Trophoblast cell (in vitro differentiated cells and primary cell): Measurements from ENCODE around the gene PCNX3.

ENCODE experiments used
- DNase-seq, 2 donors: peaks; one replicate each; pipeline ENCODE4 v3.0.0-alpha.2; 2016
- H2AFZ ChIP-seq: 2 replicates; pipeline ENCODE4 v1.6.1; 2013; ENCODE audit warnings: low read length, moderate library complexity, mild to moderate bottlenecking; ENCODE audit not compliant: insufficient read depth, poor library complexity
- H2AK5ac ChIP-seq: 2 replicates; pipeline ENCODE4 v1.6.1; 2013; ENCODE audit warnings: mild to moderate bottlenecking, low read length
- H2BK120ac ChIP-seq: 2 replicates; pipeline ENCODE4 v1.6.1; 2013; ENCODE audit warnings: low read length, mild to moderate bottlenecking, moderate library complexity; ENCODE audit not compliant: insufficient read depth, poor library complexity
- H2BK12ac ChIP-seq: 2 replicates; pipeline ENCODE4 v1.6.1; 2013; ENCODE audit warnings: mild to moderate bottlenecking, low read length, moderate library complexity
- H2BK5ac ChIP-seq: 2 replicates; pipeline ENCODE4 v1.6.1; 2013; ENCODE audit warnings: low read length, low read depth, moderate library complexity, mild to moderate bottlenecking; ENCODE audit not compliant: poor library complexity
- H3K14ac ChIP-seq: 2 replicates; pipeline ENCODE4 v1.6.1; 2013; ENCODE audit warnings: mild to moderate bottlenecking, low read length
- H3K18ac ChIP-seq: 2 replicates; pipeline ENCODE4 v1.6.1; 2013; ENCODE audit warnings: mild to moderate bottlenecking, low read length
- H3K23ac ChIP-seq: 2 replicates; pipeline ENCODE4 v1.6.1; 2013; ENCODE audit warnings: low read length
- H3K27ac ChIP-seq: 2 replicates; pipeline ENCODE4 v1.5.1; 2013; ENCODE audit warnings: low read depth, mild to moderate bottlenecking, inconsistent platforms, low read length, moderate library complexity
- H3K27me3 ChIP-seq: 2 replicates; pipeline ENCODE4 v1.6.1; 2013; ENCODE audit warnings: inconsistent platforms, mild to moderate bottlenecking, low read length, moderate library complexity; ENCODE audit not compliant: insufficient read depth
- H3K36me3 ChIP-seq, 2 experiments: 1 replicate in 1 of 2; 2 replicates in 1 of 2; pipeline ENCODE4 v1.6.1; 2013; ENCODE audit warnings: low read length in 2 of 2, mild to moderate bottlenecking in 2 of 2, moderate library complexity in 1 of 2; ENCODE audit not compliant: insufficient read depth in 2 of 2, control insufficient read depth in 1 of 2
- H3K4ac ChIP-seq: 2 replicates; pipeline ENCODE4 v1.6.1; 2013; ENCODE audit warnings: low read depth, mild to moderate bottlenecking, low read length, moderate library complexity
- H3K4me1 ChIP-seq, 2 experiments: 1 replicate in 1 of 2; 2 replicates in 1 of 2; pipeline ENCODE4 v1.6.1; 2013; ENCODE audit warnings: low read length in 2 of 2, mild to moderate bottlenecking in 2 of 2, moderate library complexity in 1 of 2; ENCODE audit not compliant: insufficient read depth in 2 of 2, control insufficient read depth in 1 of 2
- H3K4me2 ChIP-seq: 2 replicates; pipeline ENCODE4 v1.6.1; 2013; ENCODE audit warnings: inconsistent platforms, mild to moderate bottlenecking, low read length, moderate library complexity
- H3K4me3 ChIP-seq: 2 replicates; pipeline ENCODE4 v1.5.1; 2013; ENCODE audit warnings: mild to moderate bottlenecking, low read depth, low read length, inconsistent platforms
- H3K79me1 ChIP-seq: one replicate; pipeline ENCODE4 v1.6.1; 2013; ENCODE audit warnings: low read length
- H3K79me2 ChIP-seq: 2 replicates; pipeline ENCODE4 v1.6.1; 2013; ENCODE audit warnings: low read length, mild to moderate bottlenecking; ENCODE audit not compliant: control insufficient read depth, insufficient read depth, poor library complexity
- H3K9ac ChIP-seq: 2 replicates; pipeline ENCODE4 v1.6.1; 2013; ENCODE audit warnings: mild to moderate bottlenecking, low read length
- H3K9me3 ChIP-seq: 2 replicates; pipeline ENCODE4 v1.6.1; 2013; ENCODE audit warnings: low read depth, mild to moderate bottlenecking, control low read depth, inconsistent platforms, low read length; ENCODE audit not compliant: insufficient read depth
- H4K12ac ChIP-seq: 2 replicates; pipeline ENCODE4 v1.6.1; 2013; ENCODE audit warnings: low read depth, mild to moderate bottlenecking, low read length, moderate library complexity
- H4K8ac ChIP-seq: 2 replicates; pipeline ENCODE4 v1.6.1; 2013; ENCODE audit warnings: low read depth, mild to moderate bottlenecking, low read length, moderate library complexity
- H4K91ac ChIP-seq: one replicate; pipeline ENCODE4 v1.6.1; 2013; ENCODE audit warnings: low read depth, mild to moderate bottlenecking, low read length, moderate library complexity
- WGBS: extraction: QIAGEN DNeasy Blood & Tissue Kit; methylation state at CpG from one replicate; pipeline ENCODE4 v1.1.7; 2013; ENCODE audit warnings: missing lambda C conversion rate; ENCODE audit not compliant: insufficient read length, insufficient coverage; ENCODE audit errors: extremely low coverage; 5-methylcytosine and 5-hydroxymethylcytosine counted together

The PCNX3 gene

DNA sequence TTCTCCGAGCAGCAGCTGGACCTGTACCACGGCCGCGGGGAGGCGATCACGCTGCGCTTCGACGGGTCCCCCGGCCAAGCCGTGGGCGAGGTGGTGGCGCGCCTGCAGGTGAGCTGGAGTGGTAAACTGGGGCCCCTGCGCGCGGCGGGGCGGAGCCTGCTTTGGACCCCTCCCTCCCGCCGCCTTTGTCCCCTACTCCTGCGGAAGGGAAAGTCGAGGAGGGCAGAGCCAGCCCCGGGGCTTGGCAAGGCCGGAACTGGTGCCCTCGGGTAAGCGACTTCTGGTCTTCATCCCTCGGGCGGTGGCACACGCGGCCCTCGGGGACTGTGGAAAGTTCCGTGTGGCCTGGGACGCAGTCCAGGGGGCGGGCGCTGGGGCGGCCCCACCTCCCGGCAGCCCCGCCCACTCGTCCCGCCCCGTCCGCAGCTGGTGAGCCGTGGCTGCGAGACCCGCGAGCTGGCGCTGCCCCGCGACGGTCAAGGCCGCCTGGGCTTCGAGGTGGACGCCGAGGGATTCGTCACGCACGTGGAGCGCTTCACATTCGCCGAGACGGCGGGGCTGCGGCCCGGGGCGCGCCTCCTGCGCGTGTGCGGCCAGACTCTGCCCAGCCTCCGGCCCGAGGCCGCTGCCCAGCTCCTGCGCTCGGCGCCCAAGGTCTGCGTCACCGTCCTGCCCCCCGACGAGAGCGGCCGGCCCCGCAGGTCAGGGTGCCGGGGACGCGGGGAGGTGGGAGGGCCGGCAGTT lies 31.6 kb downstream of the PCNX3 start:
- Histone ChIP-seq H3K14ac (peak overlapping the region; percentile 21), H2AK5ac (no peak overlapping the region), H3K9ac (no peak overlapping the region), H3K36me3 (peaks cover 28 to 29% of the 10 kb centered on the region in 2 experiments), H3K4me3 (peak overlapping the region; percentile 60), H2BK12ac (no peak overlapping the region), H3K4me1 (peaks cover 14 to 29% of the 10 kb centered on the region in 2 experiments), H3K4me2 (peak overlapping the region; percentile 60), H3K79me2 (peaks cover under 1% of the 10 kb centered on the region), H2BK120ac (peak overlapping the region; percentile 43), H3K18ac (peak overlapping the region; percentile 48), H3K79me1 (peaks cover 3% of the 10 kb centered on the region), H3K4ac (no peak overlapping the region), H2AFZ (peak overlapping the region; percentile 47), H4K12ac (peak overlapping the region; percentile 50), H3K27ac (no peak overlapping the region), H2BK5ac (no peak overlapping the region), H3K23ac (no peak overlapping the region), H3K27me3 (no peaks in the 10 kb centered on the region), H4K8ac (peak overlapping the region; percentile 75), H4K91ac (peak overlapping the region; percentile 37), H3K9me3 (peaks cover 8% of the 10 kb centered on the region)
- DNase-seq = peak; percentile 53 to 71
- WGBS = no CpG with 5 or more reads among the region's 87 CpGs

DNA sequence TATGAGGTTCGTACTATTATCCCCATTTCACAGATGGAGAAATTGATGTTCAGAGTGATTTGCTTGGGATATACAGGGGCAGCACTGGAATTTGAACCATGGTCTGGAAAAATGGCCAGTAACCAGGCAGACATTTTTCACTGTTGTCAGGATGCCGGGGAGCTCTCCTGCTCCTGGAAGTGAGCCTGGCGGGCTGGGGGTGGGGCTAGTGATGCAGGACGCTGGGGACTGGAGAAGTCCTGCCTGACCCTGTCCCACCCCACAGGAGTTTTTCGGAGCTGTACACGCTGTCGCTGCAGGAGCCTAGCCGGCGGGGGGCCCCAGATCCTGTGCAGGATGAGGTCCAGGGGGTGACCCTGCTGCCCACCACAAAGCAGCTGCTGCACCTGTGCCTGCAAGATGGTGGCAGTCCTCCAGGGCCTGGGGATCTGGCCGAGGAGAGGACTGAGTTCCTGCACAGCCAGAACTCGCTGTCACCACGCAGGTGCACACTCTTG lies 33.5 kb downstream of the PCNX3 start:
- H3K4me3 ChIP-seq = no peak overlapping the region
- peaks cover 4% of the 10 kb centered on the region for H3K79me2 ChIP-seq
- H4K91ac ChIP-seq = no peak overlapping the region
- WGBS = no CpG with 5 or more reads among the region's 12 CpGs
- H3K27ac ChIP-seq = no peak overlapping the region
- DNase-seq = no peak
- no peaks in the 10 kb centered on the region for H3K27me3 ChIP-seq
- peaks cover 14% of the 10 kb centered on the region for H3K79me1 ChIP-seq
- H4K12ac ChIP-seq = no peak overlapping the region
- no peak overlapping the region for H3K18ac ChIP-seq
- no peak overlapping the region for H3K4ac ChIP-seq
- H3K14ac ChIP-seq = no peak overlapping the region
- no peak overlapping the region for H2BK12ac ChIP-seq
- no peak overlapping the region for H3K9ac ChIP-seq
- H2BK5ac ChIP-seq = no peak overlapping the region
- H2AFZ ChIP-seq = no peak overlapping the region
- H3K36me3 ChIP-seq = peaks cover 33 to 34% of the 10 kb centered on the region in 2 experiments
- peaks cover 23 to 38% of the 10 kb centered on the region in 2 experiments for H3K4me1 ChIP-seq
- H4K8ac ChIP-seq = no peak overlapping the region
- no peak overlapping the region for H2AK5ac ChIP-seq
- H3K9me3 ChIP-seq = peaks cover 8% of the 10 kb centered on the region
- no peak overlapping the region for H3K4me2 ChIP-seq
- no peak overlapping the region for H3K23ac ChIP-seq
- no peak overlapping the region for H2BK120ac ChIP-seq

DNA sequence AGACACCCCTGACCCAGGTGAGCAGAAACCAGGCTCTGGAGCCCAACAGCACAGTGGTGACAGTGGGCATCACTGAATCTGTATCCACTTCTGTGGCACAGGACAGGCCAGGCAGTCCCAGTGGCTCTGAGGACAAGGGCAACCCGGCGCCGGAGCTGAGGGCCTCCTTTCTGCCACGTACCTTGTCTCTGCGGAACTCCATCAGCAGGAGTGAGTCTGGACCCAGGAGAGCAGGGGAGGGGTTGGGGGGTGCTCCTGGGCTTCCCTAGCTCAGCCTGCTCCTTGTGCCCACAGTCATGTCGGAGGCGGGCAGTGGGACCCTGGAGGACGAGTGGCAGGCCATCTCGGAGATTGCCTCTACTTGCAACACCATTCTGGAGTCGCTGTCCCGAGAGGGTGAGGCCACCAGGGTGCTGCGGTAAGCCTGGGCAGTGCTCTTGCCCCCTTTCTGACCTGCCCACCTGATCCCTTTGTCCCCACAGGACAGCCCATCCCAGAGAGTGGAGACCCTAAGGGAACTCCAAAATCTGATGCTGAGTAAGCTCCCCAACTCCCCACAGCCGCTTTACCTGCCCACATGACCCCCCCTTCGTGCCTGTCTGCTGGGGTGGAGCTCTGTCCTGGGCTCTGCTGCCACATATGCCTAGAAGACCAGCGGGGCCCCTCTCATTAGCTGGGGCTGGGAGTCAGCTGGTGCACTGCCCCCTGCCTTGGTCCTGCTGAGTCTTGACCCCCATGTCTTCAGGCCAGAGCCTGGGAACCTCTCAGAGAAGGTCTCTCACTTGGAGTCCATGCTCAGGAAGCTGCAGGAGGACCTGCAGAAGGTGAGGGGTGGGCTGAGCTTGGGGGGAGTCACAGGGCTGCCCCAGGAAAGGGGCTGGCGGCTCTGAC lies 34.3 kb downstream of the PCNX3 start:
- Histone ChIP-seq H2BK12ac (no peak overlapping the region), H3K27me3 (no peaks in the 10 kb centered on the region), H3K27ac (no peak overlapping the region), H3K4me1 (peaks cover 23 to 38% of the 10 kb centered on the region in 2 experiments), H3K4ac (no peak overlapping the region), H3K9ac (no peak overlapping the region), H4K12ac (no peak overlapping the region), H4K8ac (no peak overlapping the region), H4K91ac (no peak overlapping the region), H3K79me2 (peaks cover 4% of the 10 kb centered on the region), H3K4me2 (no peak overlapping the region), H2AK5ac (no peak overlapping the region), H2BK5ac (no peak overlapping the region), H3K4me3 (no peak overlapping the region), H2AFZ (no peak overlapping the region), H3K18ac (no peak overlapping the region), H3K79me1 (peaks cover 14% of the 10 kb centered on the region), H3K36me3 (peaks cover 40 to 41% of the 10 kb centered on the region in 2 experiments), H3K23ac (no peak overlapping the region), H3K9me3 (peaks cover 8% of the 10 kb centered on the region), H2BK120ac (no peak overlapping the region), H3K14ac (no peak overlapping the region)
- no CpG with 5 or more reads among the region's 16 CpGs for WGBS
- no peak for DNase-seq

DNA sequence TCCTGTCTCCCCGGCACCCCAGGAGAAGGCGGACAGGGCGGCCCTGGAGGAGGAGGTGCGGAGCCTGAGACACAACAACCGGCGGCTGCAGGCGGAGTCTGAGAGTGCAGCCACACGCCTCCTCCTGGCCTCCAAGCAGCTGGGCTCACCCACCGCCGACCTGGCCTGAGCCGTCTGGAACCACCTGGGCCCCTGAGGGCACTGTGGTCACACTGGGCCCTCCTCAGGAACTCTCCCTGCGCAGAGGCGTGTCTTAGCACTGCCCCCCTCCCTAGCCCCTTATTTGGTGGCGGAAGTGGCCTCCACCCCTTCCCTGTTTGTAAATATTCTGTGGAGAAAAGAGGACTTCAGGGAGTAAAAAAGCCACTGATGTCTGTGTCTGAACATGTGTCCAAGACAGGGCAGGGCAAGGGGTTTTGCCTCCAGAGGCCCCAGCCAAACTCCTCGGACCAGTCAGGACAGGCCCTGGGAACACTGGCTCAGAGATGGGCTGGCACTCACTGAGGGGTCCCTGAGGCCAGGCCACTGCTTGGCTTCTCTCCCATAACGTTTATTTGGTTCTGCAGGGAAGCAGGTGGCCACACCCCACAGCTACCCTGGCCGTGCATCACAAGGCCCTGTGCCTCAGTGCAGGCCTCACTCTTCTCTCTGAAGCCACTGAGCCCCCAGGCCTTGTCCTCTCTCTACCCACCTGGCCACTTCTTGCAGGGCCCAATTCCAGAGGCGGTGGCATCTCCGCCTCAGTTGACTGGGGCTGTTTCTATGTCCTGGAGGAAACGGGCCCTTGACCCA lies 35.2 kb downstream of the PCNX3 start:
- Histone ChIP-seq H3K27me3 (no peaks in the 10 kb centered on the region), H3K23ac (no peak overlapping the region), H3K9ac (no peak overlapping the region), H3K9me3 (peaks cover 8% of the 10 kb centered on the region), H2BK5ac (no peak overlapping the region), H3K18ac (no peak overlapping the region), H3K4me1 (peaks cover 23 to 36% of the 10 kb centered on the region in 2 experiments), H3K4ac (no peak overlapping the region), H3K4me3 (no peak overlapping the region), H3K36me3 (peaks cover 46 to 49% of the 10 kb centered on the region in 2 experiments), H3K4me2 (no peak overlapping the region), H2BK12ac (peak overlapping the region; percentile 15), H4K12ac (peak overlapping the region; percentile 12), H3K14ac (no peak overlapping the region), H3K79me2 (peaks cover 4% of the 10 kb centered on the region), H3K79me1 (peaks cover 14% of the 10 kb centered on the region), H2AK5ac (peak overlapping the region; percentile 35), H3K27ac (no peak overlapping the region), H4K8ac (no peak overlapping the region), H4K91ac (peak overlapping the region; percentile 44), H2BK120ac (no peak overlapping the region), H2AFZ (peak overlapping the region; percentile 12)
- peak; percentile 71 to 81 for DNase-seq
- WGBS = no CpG with 5 or more reads among the region's 20 CpGs
